ENCODE measurements around the gene NUDCD3. TPM values are rescaled to one million over a fixed set of nuclear protein-coding genes. Genes with fewer than 3 reads are reported as not detected.

The NUDCD3 gene
- total RNA-seq, 1 donor from 2014 or later: 105 TPM

GRCh38 chr7:44348300-44348699 lies 142.2 kb downstream of the NUDCD3 start:
- H3K4me1 Mint-ChIP-seq (ENCODE audit: low read depth): no peaks in the 10 kb centered on the region
- H3K36me3 Mint-ChIP-seq (ENCODE audit: low read depth): peaks cover 2% of the 10 kb centered on the region
- H3K27ac Mint-ChIP-seq (ENCODE audit: unreplicated experiment): no peak overlapping the region
- DNase-seq (ENCODE audit: low spot score): no peak
- no peak overlapping the region for H3K4me3 Mint-ChIP-seq (ENCODE audit: unreplicated experiment)
- H3K27me3 Mint-ChIP-seq (ENCODE audit: low read depth): peaks cover 23% of the 10 kb centered on the region
- TF ChIP-seq CTCF (IDR thresholded peaks at IDR 0.05): peak; percentile 49
- H3K9me3 Mint-ChIP-seq (ENCODE audit: low read depth): peaks cover 8% of the 10 kb centered on the region

- DNase-seq (ENCODE audit: low spot score): no peak
- Mint-ChIP-seq H3K27ac (ENCODE audit: unreplicated experiment) (no peak overlapping the region), H3K9me3 (ENCODE audit: low read depth) (peaks cover 8% of the 10 kb centered on the region), H3K36me3 (ENCODE audit: low read depth) (peaks cover 2% of the 10 kb centered on the region), H3K4me3 (ENCODE audit: unreplicated experiment) (no peak overlapping the region), H3K4me1 (ENCODE audit: low read depth) (no peaks in the 10 kb centered on the region), H3K27me3 (ENCODE audit: low read depth) (peaks cover 23% of the 10 kb centered on the region)
- no peak for TF ChIP-seq CTCF (IDR thresholded peaks at IDR 0.05)
These were observed 142.8 kb downstream of the NUDCD3 start for GRCh38 chr7:44347546-44348114.

- Mint-ChIP-seq H3K4me3 (ENCODE audit: unreplicated experiment) (no peak overlapping the region), H3K27me3 (ENCODE audit: low read depth) (peaks cover 21% of the 10 kb centered on the region), H3K4me1 (ENCODE audit: low read depth) (no peaks in the 10 kb centered on the region), H3K36me3 (ENCODE audit: low read depth) (peaks cover 2% of the 10 kb centered on the region), H3K9me3 (ENCODE audit: low read depth) (peaks cover 8% of the 10 kb centered on the region), H3K27ac (ENCODE audit: unreplicated experiment) (no peak overlapping the region)
- TF ChIP-seq CTCF (IDR thresholded peaks at IDR 0.05): no peak
- no peak for DNase-seq (ENCODE audit: low spot score)
These were observed 144.4 kb downstream of the NUDCD3 start for GRCh38 chr7:44346063-44346462.

GRCh38 chr7:44341401-44341800 lies 149.1 kb downstream of the NUDCD3 start:
- DNase-seq (ENCODE audit: low spot score): no peak
- TF ChIP-seq CTCF (IDR thresholded peaks at IDR 0.05): no peak
- no peak overlapping the region for H3K4me3 Mint-ChIP-seq (ENCODE audit: unreplicated experiment)
- no peak overlapping the region for H3K27ac Mint-ChIP-seq (ENCODE audit: unreplicated experiment)
- peaks cover 5% of the 10 kb centered on the region for H3K36me3 Mint-ChIP-seq (ENCODE audit: low read depth)
- H3K27me3 Mint-ChIP-seq (ENCODE audit: low read depth): peaks cover 38% of the 10 kb centered on the region
- peaks cover 10% of the 10 kb centered on the region for H3K9me3 Mint-ChIP-seq (ENCODE audit: low read depth)
- H3K4me1 Mint-ChIP-seq (ENCODE audit: low read depth): no peaks in the 10 kb centered on the region

GRCh38 chr7:44338600-44338999 lies 151.9 kb downstream of the NUDCD3 start:
- Mint-ChIP-seq H3K27ac (ENCODE audit: unreplicated experiment) (no peak overlapping the region), H3K4me1 (ENCODE audit: low read depth) (peaks cover 6% of the 10 kb centered on the region), H3K4me3 (ENCODE audit: unreplicated experiment) (no peak overlapping the region)

More at GRCh38 chr7:44338600-44338999, 151.9 kb downstream of the NUDCD3 start:
- DNase-seq (ENCODE audit: low spot score): no peak
- TF ChIP-seq CTCF (IDR thresholded peaks at IDR 0.05): no peak
- peaks cover 18% of the 10 kb centered on the region for H3K9me3 Mint-ChIP-seq (ENCODE audit: low read depth)
- peaks cover 8% of the 10 kb centered on the region for H3K36me3 Mint-ChIP-seq (ENCODE audit: low read depth)
- H3K27me3 Mint-ChIP-seq (ENCODE audit: low read depth): peaks cover 29% of the 10 kb centered on the region

Measured in chondrocyte (in vitro differentiated cells).